H9 (cell line): ENCODE measurements around the gene APOL1. TPM values are rescaled to one million over a fixed set of nuclear protein-coding genes. Genes with fewer than 3 reads are reported as not detected.
"Not testable (repeated sequence)": the region's sequence is repeated elsewhere in the genome, so short reads cannot be mapped to it uniquely, and the experiment has no call there.

ENCODE experiments used
- DNase-seq: peaks from one replicate; pipeline ENCODE4 v3.0.0-alpha.2; 2017
- H2AFZ ChIP-seq: one replicate; pipeline ENCODE4 v1.6.1; 2013; ENCODE audit warnings: mild to moderate bottlenecking, low read length, control low read depth, moderate library complexity
- H2AK5ac ChIP-seq: 2 replicates; pipeline ENCODE4 v1.6.1; 2013; ENCODE audit warnings: low read length, control low read depth, mixed read lengths; ENCODE audit not compliant: insufficient read length
- H2BK120ac ChIP-seq: one replicate; pipeline ENCODE4 v1.6.1; 2013; ENCODE audit warnings: low read depth, mild to moderate bottlenecking, low read length, control low read depth, inconsistent platforms; ENCODE audit not compliant: poor library complexity, severe bottlenecking
- H2BK12ac ChIP-seq: 2 replicates; pipeline ENCODE4 v1.6.1; 2013; ENCODE audit warnings: low read length, control low read depth, mixed read lengths, low read depth; ENCODE audit not compliant: insufficient read length
- H2BK15ac ChIP-seq: 2 replicates; pipeline ENCODE4 v1.6.1; 2013; ENCODE audit warnings: low read depth, low read length, control low read depth
- H2BK20ac ChIP-seq: one replicate; pipeline ENCODE4 v1.6.1; 2013; ENCODE audit warnings: low read depth, mild to moderate bottlenecking, low read length, control low read depth, inconsistent platforms; ENCODE audit not compliant: poor library complexity, severe bottlenecking
- H2BK5ac ChIP-seq: 2 replicates; pipeline ENCODE4 v1.6.1; 2013; ENCODE audit warnings: low read length, control low read depth, mixed read lengths; ENCODE audit not compliant: insufficient read length
- H3K14ac ChIP-seq: 2 replicates; pipeline ENCODE4 v1.6.1; 2013; ENCODE audit warnings: low read length, control low read depth; ENCODE audit not compliant: insufficient read depth
- H3K18ac ChIP-seq: 2 replicates; pipeline ENCODE4 v1.6.1; 2013; ENCODE audit warnings: low read depth, mild to moderate bottlenecking, mixed read lengths, low read length, control low read depth; ENCODE audit not compliant: insufficient read length
- H3K23ac ChIP-seq: 2 replicates; pipeline ENCODE4 v1.6.1; 2013; ENCODE audit warnings: low read length, control low read depth, mixed read lengths, low read depth; ENCODE audit not compliant: insufficient read length
- H3K23me2 ChIP-seq: 2 replicates; pipeline ENCODE4 v1.6.1; 2013; ENCODE audit warnings: low read depth, mild to moderate bottlenecking, mixed read lengths, low read length, control low read depth; ENCODE audit not compliant: insufficient read length, poor library complexity, severe bottlenecking
- H3K27ac ChIP-seq: 2 replicates; pipeline ENCODE4 v1.5.1; 2013; ENCODE audit warnings: low read length, control low read depth, mixed read lengths, low read depth; ENCODE audit not compliant: insufficient read length
- H3K27me3 ChIP-seq: 2 replicates; pipeline ENCODE4 v1.6.1; 2013; ENCODE audit warnings: low read length, control low read depth, inconsistent platforms; ENCODE audit not compliant: insufficient read depth
- H3K4ac ChIP-seq: 2 replicates; pipeline ENCODE4 v1.6.1; 2013; ENCODE audit warnings: low read depth, mild to moderate bottlenecking, control low read depth, inconsistent platforms, low read length, moderate library complexity
- H3K4me1 ChIP-seq: 2 replicates; pipeline ENCODE4 v1.6.1; 2013; ENCODE audit warnings: low read length, control low read depth, inconsistent platforms; ENCODE audit not compliant: insufficient read depth
- H3K4me2 ChIP-seq: 2 replicates; pipeline ENCODE4 v1.6.1; 2013; ENCODE audit warnings: low read length, control low read depth, mixed read lengths; ENCODE audit not compliant: insufficient read length, insufficient read depth
- H3K56ac ChIP-seq: 2 replicates; pipeline ENCODE4 v1.6.1; 2013; ENCODE audit warnings: low read depth, mild to moderate bottlenecking, mixed read lengths, low read length, control low read depth; ENCODE audit not compliant: insufficient read length
- H3K79me1 ChIP-seq: 2 replicates; pipeline ENCODE4 v1.6.1; 2013; ENCODE audit warnings: low read depth, mild to moderate bottlenecking, moderate library complexity, low read length, control low read depth, inconsistent platforms; ENCODE audit not compliant: insufficient read depth, poor library complexity, severe bottlenecking
- H3K79me2 ChIP-seq: 2 replicates; pipeline ENCODE4 v1.6.1; 2013; ENCODE audit warnings: low read length, control low read depth, inconsistent platforms; ENCODE audit not compliant: insufficient read depth
- H3K9ac ChIP-seq: 2 replicates; pipeline ENCODE4 v1.6.1; 2013; ENCODE audit warnings: low read length, control low read depth, mixed read lengths; ENCODE audit not compliant: insufficient read length; ENCODE audit errors: extremely low read depth
- H3K9me3 ChIP-seq: one replicate; pipeline ENCODE4 v1.6.1; 2013; ENCODE audit warnings: low read depth, low read length, inconsistent platforms; ENCODE audit not compliant: control insufficient read depth
- H3T11ph ChIP-seq: one replicate; pipeline ENCODE4 v1.6.1; 2013; ENCODE audit warnings: mild to moderate bottlenecking, low read length, control low read depth, inconsistent platforms
- H4K20me1 ChIP-seq: one replicate; pipeline ENCODE4 v1.6.1; 2013; ENCODE audit not compliant: control insufficient read depth, insufficient read length, insufficient read depth
- H4K5ac ChIP-seq: 2 replicates; pipeline ENCODE4 v1.6.1; 2013; ENCODE audit warnings: low read depth, mild to moderate bottlenecking, mixed read lengths, low read length, control low read depth; ENCODE audit not compliant: insufficient read length
- H4K8ac ChIP-seq: replicated peaks from 2 replicates; pipeline ENCODE4 v1.6.1; 2013; ENCODE audit warnings: low read length, control low read depth, mixed read lengths, low read depth; ENCODE audit not compliant: insufficient read length
- H4K91ac ChIP-seq: 2 replicates; pipeline ENCODE4 v1.6.1; 2013; ENCODE audit warnings: low read depth, mild to moderate bottlenecking, moderate library complexity, mixed read lengths, low read length, control low read depth; ENCODE audit not compliant: insufficient read length
- H3K27ac Mint-ChIP-seq, 3 experiments: 2 replicates in 2 of 3; 3 replicates in 1 of 3; pipeline ENCODE4 v1.8.0; 2020 to 2021; ENCODE audit warnings: mixed read lengths in 3 of 3, mild to moderate bottlenecking in 1 of 3, moderate library complexity in 1 of 3
- H3K27me3 Mint-ChIP-seq: 2 replicates; pipeline ENCODE4 v1.8.0; 2021; ENCODE audit warnings: low read depth, mild to moderate bottlenecking, moderate library complexity, mixed read lengths
- H3K36me3 Mint-ChIP-seq, 3 experiments: 2 replicates in 2 of 3; 3 replicates in 1 of 3; pipeline ENCODE4 v1.8.0; 2020 to 2021; ENCODE audit warnings: low read depth in 3 of 3, mixed read lengths in 3 of 3; ENCODE audit not compliant: insufficient read depth in 1 of 3
- H3K4me1 Mint-ChIP-seq, 2 experiments: 2 replicates each; pipeline ENCODE4 v1.8.0; 2020; ENCODE audit warnings: mixed read lengths in 2 of 2
- H3K4me3 Mint-ChIP-seq, 2 experiments: 2 replicates in 1 of 2; 3 replicates in 1 of 2; pipeline ENCODE4 v1.8.0; 2020 to 2021; ENCODE audit warnings: mild to moderate bottlenecking in 2 of 2, mixed read lengths in 2 of 2, moderate library complexity in 1 of 2
- H3K9me3 Mint-ChIP-seq, 2 experiments: 2 replicates in 1 of 2; 3 replicates in 1 of 2; pipeline ENCODE4 v1.8.0; 2020; ENCODE audit warnings: mild to moderate bottlenecking in 2 of 2, mixed read lengths in 2 of 2, moderate library complexity in 1 of 2
- WGBS: extraction: QIAGEN DNeasy Blood & Tissue Kit; methylation state at CpG from one replicate; pipeline ENCODE4 v1.1.7; 2013; ENCODE audit warnings: missing lambda C conversion rate, low lambda C conversion rate, mixed read lengths; ENCODE audit not compliant: insufficient read length; ENCODE audit errors: extremely low coverage; 5-methylcytosine and 5-hydroxymethylcytosine counted together
- total RNA-seq: library from RNA; stranded (reverse); gene quantifications from 2 replicates; pipeline ENCODE4 v1.2.1, GENCODE V29; 2021
- TF ChIP-seq, protein P1 (sequence below): fragments of 200-600 bp; sonication (generic); conservative IDR thresholded peaks from 3 replicates; pipeline ENCODE4 v1.8.0; 2021; ENCODE audit warnings: antibody characterized with exemption, mild to moderate bottlenecking

APOL1 gene
- total RNA-seq, 1 experiment from 2014 or later: not detected

DNA sequence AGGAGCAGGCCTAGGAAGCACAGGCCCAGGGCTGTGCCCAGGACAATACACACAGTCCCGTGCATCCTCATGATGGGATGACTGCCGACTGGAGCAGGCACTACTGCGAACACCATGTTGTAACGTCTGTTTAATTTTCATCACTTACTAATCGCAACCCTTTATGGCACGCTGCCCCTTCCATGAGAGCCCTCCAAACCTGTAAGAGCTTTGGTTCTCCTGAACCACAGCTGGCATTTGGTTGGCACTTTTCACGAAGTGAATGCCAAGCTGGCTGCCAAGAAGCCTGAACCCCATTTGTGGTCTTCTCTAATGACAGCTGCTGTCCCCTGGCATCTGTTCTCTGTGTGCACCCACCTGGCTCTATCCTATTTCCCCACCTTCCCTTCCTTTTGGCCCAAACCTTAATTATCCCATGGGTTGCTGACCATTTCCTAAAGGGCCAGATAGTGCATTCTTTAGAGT lies 36.5 kb downstream of the APOL1 start:
- H3K18ac ChIP-seq: no peak overlapping the region
- no peak overlapping the region for H2BK15ac ChIP-seq
- peaks cover 6 to 7% of the 10 kb centered on the region in 2 experiments; a peak in 4 of 5 replicates for H3K9me3 Mint-ChIP-seq
- no peaks in the 10 kb centered on the region for H3K79me1 ChIP-seq
- no peak overlapping the region for H2AK5ac ChIP-seq
- no peak for DNase-seq
- no peak overlapping the region for H3K56ac ChIP-seq
- no peak overlapping the region for H3K4ac ChIP-seq
- no peaks in the 10 kb centered on the region for H3K9me3 ChIP-seq
- WGBS: no CpG with 5 or more reads among the region's 7 CpGs
- H3K4me1 Mint-ChIP-seq: peaks cover 2 to 9% of the 10 kb centered on the region in 2 experiments; a peak in 3 of 4 replicates
- no peak overlapping the region; a peak in 1 of 7 replicates for H3K27ac Mint-ChIP-seq
- H3T11ph ChIP-seq: no peak overlapping the region
- H3K4me2 ChIP-seq: no peak overlapping the region
- H3K27me3 ChIP-seq: no peaks in the 10 kb centered on the region
- no peak overlapping the region for H3K23ac ChIP-seq
- no peaks in the 10 kb centered on the region for H3K79me2 ChIP-seq
- H2BK12ac ChIP-seq: no peak overlapping the region
- H2BK120ac ChIP-seq: no peak overlapping the region
- TF ChIP-seq, protein P1, sequence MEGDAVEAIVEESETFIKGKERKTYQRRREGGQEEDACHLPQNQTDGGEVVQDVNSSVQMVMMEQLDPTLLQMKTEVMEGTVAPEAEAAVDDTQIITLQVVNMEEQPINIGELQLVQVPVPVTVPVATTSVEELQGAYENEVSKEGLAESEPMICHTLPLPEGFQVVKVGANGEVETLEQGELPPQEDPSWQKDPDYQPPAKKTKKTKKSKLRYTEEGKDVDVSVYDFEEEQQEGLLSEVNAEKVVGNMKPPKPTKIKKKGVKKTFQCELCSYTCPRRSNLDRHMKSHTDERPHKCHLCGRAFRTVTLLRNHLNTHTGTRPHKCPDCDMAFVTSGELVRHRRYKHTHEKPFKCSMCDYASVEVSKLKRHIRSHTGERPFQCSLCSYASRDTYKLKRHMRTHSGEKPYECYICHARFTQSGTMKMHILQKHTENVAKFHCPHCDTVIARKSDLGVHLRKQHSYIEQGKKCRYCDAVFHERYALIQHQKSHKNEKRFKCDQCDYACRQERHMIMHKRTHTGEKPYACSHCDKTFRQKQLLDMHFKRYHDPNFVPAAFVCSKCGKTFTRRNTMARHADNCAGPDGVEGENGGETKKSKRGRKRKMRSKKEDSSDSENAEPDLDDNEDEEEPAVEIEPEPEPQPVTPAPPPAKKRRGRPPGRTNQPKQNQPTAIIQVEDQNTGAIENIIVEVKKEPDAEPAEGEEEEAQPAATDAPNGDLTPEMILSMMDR: no peak
- H2BK20ac ChIP-seq: no peak overlapping the region
- H3K9ac ChIP-seq: no peak overlapping the region
- no peak overlapping the region for H4K8ac ChIP-seq
- H3K23me2 ChIP-seq: no peaks in the 10 kb centered on the region
- no peak overlapping the region for H3K4me3 Mint-ChIP-seq
- no peak overlapping the region for H4K91ac ChIP-seq
- H4K20me1 ChIP-seq: no peaks in the 10 kb centered on the region
- peaks cover 68 to 97% (median 91%) of the 10 kb centered on the region in 3 experiments for H3K36me3 Mint-ChIP-seq
- no peak overlapping the region for H2AFZ ChIP-seq
- H3K4me1 ChIP-seq: no peaks in the 10 kb centered on the region
- no peak overlapping the region for H3K14ac ChIP-seq
- H3K27ac ChIP-seq: no peak overlapping the region
- no peak overlapping the region for H4K5ac ChIP-seq
- no peaks in the 10 kb centered on the region for H3K27me3 Mint-ChIP-seq
- no peak overlapping the region for H2BK5ac ChIP-seq

DNA sequence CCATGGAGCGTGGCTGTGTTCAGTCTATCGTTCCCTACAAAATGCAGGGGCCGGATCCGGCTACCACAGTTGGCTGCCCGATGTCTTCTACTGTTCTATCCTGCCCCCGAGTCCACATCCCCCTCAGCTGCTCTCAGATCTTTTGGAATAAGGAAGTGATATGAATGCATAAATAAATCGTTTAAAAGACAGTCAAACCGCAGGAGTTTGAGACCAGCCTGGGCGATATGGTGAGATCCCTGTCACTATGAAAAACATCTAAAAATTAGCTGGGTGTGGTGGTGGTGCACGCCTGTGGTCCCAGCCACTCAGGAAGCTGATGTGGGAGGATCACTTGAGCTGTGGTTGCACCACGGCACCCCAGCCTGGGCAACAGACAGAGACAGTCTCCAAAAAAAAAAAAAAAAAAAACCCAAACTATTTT lies 37.0 kb downstream of the APOL1 start:
- H4K91ac ChIP-seq, H3K4me1 Mint-ChIP-seq, H3K23ac ChIP-seq, H3K4me3 Mint-ChIP-seq, H3K18ac ChIP-seq, H3K27ac ChIP-seq, H3K56ac ChIP-seq, H3K4me2 ChIP-seq, H2BK120ac ChIP-seq, H2AFZ ChIP-seq, H3K27ac Mint-ChIP-seq, H3K9ac ChIP-seq, H3K27me3 ChIP-seq, H3T11ph ChIP-seq, H3K23me2 ChIP-seq, H2BK15ac ChIP-seq, H4K5ac ChIP-seq, H3K27me3 Mint-ChIP-seq, H3K79me1 ChIP-seq, H2BK20ac ChIP-seq, DNase-seq, H4K8ac ChIP-seq, H2BK12ac ChIP-seq, H3K4me1 ChIP-seq, H3K4ac ChIP-seq, H3K9me3 Mint-ChIP-seq, H3K79me2 ChIP-seq, H3K14ac ChIP-seq, H4K20me1 ChIP-seq, H3K9me3 ChIP-seq, H2BK5ac ChIP-seq, H2AK5ac ChIP-seq: not testable (repeated sequence)
- WGBS: no CpG with 5 or more reads among the region's 11 CpGs
- peaks cover 70 to 97% (median 91%) of the 10 kb centered on the region in 3 experiments for H3K36me3 Mint-ChIP-seq
